K562 (cell line): Measurements from ENCODE around the gene SCARB2. TPM values are rescaled to one million over a fixed set of nuclear protein-coding genes. Genes with fewer than 3 reads are reported as not detected.

ENCODE experiments used
- BACH1 ChIP-seq: fragments of 200-800 bp; sonication (Bioruptor generic); IDR thresholded peaks from 2 replicates; pipeline ENCODE4 v1.6.1; 2016; ENCODE audit warnings: missing genetic modification characterization, missing compliant biosample characterization
- CC2D1A ChIP-seq: fragments of 450-650 bp; IDR thresholded peaks from 2 replicates; pipeline ENCODE4 v1.6.1; 2017; ENCODE audit warnings: mild to moderate bottlenecking
- CREM ChIP-seq: IDR thresholded peaks from 2 replicates; pipeline ENCODE4 v1.6.1; 2014; ENCODE audit warnings: antibody characterized with exemption, low read depth
- DPF2 ChIP-seq: fragments of 450-650 bp; IDR thresholded peaks from 2 replicates; pipeline ENCODE4 v1.6.1; 2016
- ETV5 ChIP-seq: sonication (generic); formaldehyde crosslinking; IDR thresholded peaks from 2 replicates; pipeline ENCODE4 v1.4.0; 2020; ENCODE audit warnings: low read depth, mild to moderate bottlenecking, missing genetic modification reagents
- FOXA1 ChIP-seq: fragments of 450-650 bp; IDR thresholded peaks from 2 replicates; pipeline ENCODE4 v1.6.1; 2016; ENCODE audit warnings: mild to moderate bottlenecking, borderline replicate concordance
- KAT2B ChIP-seq: IDR thresholded peaks from one replicate; pipeline ENCODE4 v1.6.1; 2012; ENCODE audit warnings: low read depth, mild to moderate bottlenecking, control low read depth, inconsistent platforms, low read length, moderate library complexity
- NFATC3 ChIP-seq: fragments of 450-650 bp; IDR thresholded peaks from 2 replicates; pipeline ENCODE4 v1.6.1; 2017; ENCODE audit warnings: mild to moderate bottlenecking
- POLR2AphosphoS2 ChIP-seq: IDR thresholded peaks from 2 replicates; pipeline ENCODE4 v1.6.1; 2012; ENCODE audit warnings: low read length, improper control_type of control experiment
- PRPF4 ChIP-seq: fragments of 200-400 bp; formaldehyde crosslinking; IDR thresholded peaks from one replicate; pipeline ENCODE4 v1.6.1; 2017; ENCODE audit warnings: low read length, low read depth, mild to moderate bottlenecking; ENCODE audit not compliant: insufficient read depth, poor library complexity, severe bottlenecking
- RAD21 ChIP-seq, 2 experiments: fragments of 250-450 bp in 1 of 2; fragments of 450-650 bp in 1 of 2; sonication (Bioruptor Pico) in 1 of 2; formaldehyde crosslinking in 1 of 2; IDR thresholded peaks in 1 of 2; conservative IDR thresholded peaks in 1 of 2; 2 replicates each; pipeline versions ENCODE4 v1.4.0 to v1.8.0; 2020 to 2022; ENCODE audit warnings: mild to moderate bottlenecking in 2 of 2, moderate library complexity in 1 of 2
- SMARCB1 ChIP-seq: IDR thresholded peaks from 2 replicates; pipeline ENCODE4 v1.6.1; 2011; ENCODE audit warnings: improper control_type of control experiment, low read depth; ENCODE audit not compliant: insufficient read length
- TARDBP ChIP-seq: fragments of 450-650 bp; IDR thresholded peaks from 2 replicates; pipeline ENCODE4 v1.6.1; 2016
- TFAM ChIP-seq: fragments of 250-450 bp; sonication (Bioruptor Pico); conservative IDR thresholded peaks from 2 replicates; pipeline ENCODE4 v1.5.0; 2021; ENCODE audit warnings: mild to moderate bottlenecking, moderate library complexity
- ZFP30 ChIP-seq: fragments of 250-450 bp; sonication (Bioruptor Pico); IDR thresholded peaks from 2 replicates; pipeline ENCODE4 v1.8.0; 2022; ENCODE audit warnings: moderate library complexity, mild to moderate bottlenecking, inconsistent platforms, borderline replicate concordance
- ZKSCAN3 ChIP-seq: fragments of 250-450 bp; sonication (Bioruptor Pico); IDR thresholded peaks from 2 replicates; pipeline ENCODE4 v1.4.0; 2020
- ZNF217 ChIP-seq: sonication (generic); formaldehyde crosslinking; IDR thresholded peaks from 2 replicates; pipeline ENCODE4 v1.8.0; 2022; ENCODE audit warnings: mild to moderate bottlenecking, missing genetic modification reagents
- ZSCAN32 ChIP-seq: fragments of 450-650 bp; formaldehyde crosslinking; IDR thresholded peaks from 2 replicates; pipeline ENCODE4 v1.4.0; 2020; ENCODE audit warnings: mild to moderate bottlenecking, moderate library complexity
- polyA plus RNA-seq, 8 experiments: library from polyadenylated mRNA; depleted of rRNA in 4 of 8; stranded (reverse) in 5 of 8; unstranded in 3 of 8; fragments of >200 nt; fragmentation: Nextera tagmentation in 2 of 8; fragmentation: Illumina TruSeq in 1 of 8; extraction: Ambion mirVana in 2 of 8; extraction: Trizol in 1 of 8; gene quantifications; 2 replicates each; pipeline versions ENCODE4 v1.2.1 to v1.2.3, GENCODE V29; 2011 to 2014; ENCODE audit warnings: inconsistent platforms in 1 of 8, missing spikeins in 1 of 8
- total RNA-seq, 7 experiments: library from RNA; depleted of rRNA in 6 of 7; stranded (reverse); fragments of >200 nt in 6 of 7; fragmentation: Illumina TruSeq in 2 of 7; extraction: Trizol in 2 of 7; gene quantifications; 2 replicates each; pipeline versions ENCODE4 v1.2.1 to v1.2.3, GENCODE V29; 2011 to 2021; ENCODE audit warnings: low replicate concordance in 1 of 7
- TF ChIP-seq, protein P1 (sequence below): fragments of 250-450 bp; sonication (Bioruptor Pico); IDR thresholded peaks from 2 replicates; pipeline ENCODE4 v1.5.0; 2020; ENCODE audit warnings: mild to moderate bottlenecking, borderline replicate concordance
- TF ChIP-seq, protein P2 (sequence below): fragments of 450-650 bp; IDR thresholded peaks from 2 replicates; pipeline ENCODE4 v1.6.1; 2016; ENCODE audit warnings: antibody characterized with exemption
- TF ChIP-seq, protein P3 (sequence below): fragments of 250-450 bp; sonication (Bioruptor Pico); IDR thresholded peaks from 2 replicates; pipeline ENCODE4 v1.8.0; 2021; ENCODE audit warnings: moderate library complexity, mild to moderate bottlenecking, inconsistent platforms
- TF ChIP-seq, protein P4 (sequence below): fragments of 450-650 bp; formaldehyde crosslinking; IDR thresholded peaks from 2 replicates; pipeline ENCODE4 v1.4.0; 2020; ENCODE audit warnings: mild to moderate bottlenecking
- TF ChIP-seq, protein P5 (sequence below): IDR thresholded peaks from 2 replicates; pipeline ENCODE4 v1.6.1; 2014; ENCODE audit warnings: antibody characterized with exemption

The SCARB2 gene
- total and polyA plus RNA-seq, 9 of the 15 experiments (the other 6 are each of a cell fraction or from before 2014, with no cell fraction given): 6.1 to 25.8 (median 17.8) TPM

DNA sequence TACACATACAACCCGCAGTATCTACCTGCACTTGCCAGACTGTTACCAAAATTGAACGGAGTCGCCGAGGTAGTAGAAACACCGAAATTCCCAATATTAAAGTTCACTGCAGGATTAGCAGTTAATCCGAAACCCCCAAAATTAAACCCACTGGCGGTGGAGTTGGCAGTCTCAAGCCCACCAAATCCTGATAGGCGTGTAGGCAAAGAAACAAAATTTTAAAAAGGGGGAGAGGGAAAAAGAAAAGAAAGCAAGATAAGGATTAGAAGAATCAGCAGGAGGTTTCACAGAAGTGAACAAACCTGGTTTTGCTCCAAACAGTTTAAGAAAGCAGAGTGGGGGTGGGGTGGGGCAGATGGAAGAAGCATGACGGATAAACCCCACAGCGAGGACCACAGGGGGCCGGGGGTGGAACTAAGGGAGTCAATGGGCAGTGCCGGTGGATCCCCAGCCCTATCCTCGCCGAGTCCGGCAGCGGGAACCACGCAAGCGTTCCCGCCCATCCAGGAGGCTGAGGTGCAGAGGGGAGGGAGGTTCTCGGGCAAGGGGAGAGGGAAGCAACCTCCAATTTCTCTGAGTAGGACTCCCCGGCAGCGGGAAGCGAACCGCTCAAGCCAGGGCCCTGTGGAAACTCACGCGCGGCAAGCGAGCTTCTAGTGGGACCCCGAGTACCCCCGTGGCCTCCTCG lies 66.0 kb downstream of the SCARB2 start (continued):
- TF ChIP-seq, protein P1, sequence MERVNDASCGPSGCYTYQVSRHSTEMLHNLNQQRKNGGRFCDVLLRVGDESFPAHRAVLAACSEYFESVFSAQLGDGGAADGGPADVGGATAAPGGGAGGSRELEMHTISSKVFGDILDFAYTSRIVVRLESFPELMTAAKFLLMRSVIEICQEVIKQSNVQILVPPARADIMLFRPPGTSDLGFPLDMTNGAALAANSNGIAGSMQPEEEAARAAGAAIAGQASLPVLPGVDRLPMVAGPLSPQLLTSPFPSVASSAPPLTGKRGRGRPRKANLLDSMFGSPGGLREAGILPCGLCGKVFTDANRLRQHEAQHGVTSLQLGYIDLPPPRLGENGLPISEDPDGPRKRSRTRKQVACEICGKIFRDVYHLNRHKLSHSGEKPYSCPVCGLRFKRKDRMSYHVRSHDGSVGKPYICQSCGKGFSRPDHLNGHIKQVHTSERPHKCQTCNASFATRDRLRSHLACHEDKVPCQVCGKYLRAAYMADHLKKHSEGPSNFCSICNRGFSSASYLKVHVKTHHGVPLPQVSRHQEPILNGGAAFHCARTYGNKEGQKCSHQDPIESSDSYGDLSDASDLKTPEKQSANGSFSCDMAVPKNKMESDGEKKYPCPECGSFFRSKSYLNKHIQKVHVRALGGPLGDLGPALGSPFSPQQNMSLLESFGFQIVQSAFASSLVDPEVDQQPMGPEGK (CRISPR knock-in tag): no peak
- no peak for TF ChIP-seq FOXA1
- no peak for TF ChIP-seq BACH1 (tag)
- TF ChIP-seq, protein P2, sequence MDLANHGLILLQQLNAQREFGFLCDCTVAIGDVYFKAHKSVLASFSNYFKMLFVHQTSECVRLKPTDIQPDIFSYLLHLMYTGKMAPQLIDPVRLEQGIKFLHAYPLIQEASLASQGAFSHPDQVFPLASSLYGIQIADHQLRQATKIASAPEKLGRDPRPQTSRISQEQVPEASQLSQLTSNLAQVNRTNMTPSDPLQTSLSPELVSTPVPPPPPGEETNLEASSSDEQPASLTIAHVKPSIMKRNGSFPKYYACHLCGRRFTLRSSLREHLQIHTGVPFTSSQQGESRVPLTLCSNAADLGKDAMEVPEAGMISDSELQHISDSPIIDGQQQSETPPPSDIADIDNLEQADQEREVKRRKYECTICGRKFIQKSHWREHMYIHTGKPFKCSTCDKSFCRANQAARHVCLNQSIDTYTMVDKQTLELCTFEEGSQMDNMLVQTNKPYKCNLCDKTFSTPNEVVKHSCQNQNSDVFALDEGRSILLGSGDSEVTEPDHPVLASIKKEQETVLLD: no peak
- peak; percentile 72 for TF ChIP-seq DPF2
- TF ChIP-seq ZKSCAN3: no peak
- TF ChIP-seq POLR2AphosphoS2: no peak
- TF ChIP-seq, protein P3, sequence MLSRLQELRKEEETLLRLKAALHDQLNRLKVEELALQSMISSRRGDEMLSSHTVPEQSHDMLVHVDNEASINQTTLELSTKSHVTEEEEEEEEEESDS: no peak
- TF ChIP-seq NFATC3: no peak
- no peak for TF ChIP-seq KAT2B
- no peak for TF ChIP-seq ZSCAN32
- TF ChIP-seq RAD21 (CRISPR knock-in tag; conservative IDR thresholded peaks at IDR 0.05 in 1 of 2, IDR thresholded peaks at IDR 0.05 in 1 of 2): no peak
- no peak for TF ChIP-seq ZFP30 (CRISPR knock-in tag)
- TF ChIP-seq TARDBP: no peak
- no peak for TF ChIP-seq ZNF217 (CRISPR knock-in tag)
- TF ChIP-seq CC2D1A: peak; percentile 82; the same call in 1 of the 2 replicates
- TF ChIP-seq TFAM (CRISPR knock-in tag): no peak
- TF ChIP-seq, protein P4, sequence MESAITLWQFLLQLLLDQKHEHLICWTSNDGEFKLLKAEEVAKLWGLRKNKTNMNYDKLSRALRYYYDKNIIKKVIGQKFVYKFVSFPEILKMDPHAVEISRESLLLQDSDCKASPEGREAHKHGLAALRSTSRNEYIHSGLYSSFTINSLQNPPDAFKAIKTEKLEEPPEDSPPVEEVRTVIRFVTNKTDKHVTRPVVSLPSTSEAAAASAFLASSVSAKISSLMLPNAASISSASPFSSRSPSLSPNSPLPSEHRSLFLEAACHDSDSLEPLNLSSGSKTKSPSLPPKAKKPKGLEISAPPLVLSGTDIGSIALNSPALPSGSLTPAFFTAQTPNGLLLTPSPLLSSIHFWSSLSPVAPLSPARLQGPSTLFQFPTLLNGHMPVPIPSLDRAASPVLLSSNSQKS (CRISPR knock-in tag): no peak
- TF ChIP-seq ETV5: no peak
- no peak for TF ChIP-seq SMARCB1
- TF ChIP-seq, protein P5, sequence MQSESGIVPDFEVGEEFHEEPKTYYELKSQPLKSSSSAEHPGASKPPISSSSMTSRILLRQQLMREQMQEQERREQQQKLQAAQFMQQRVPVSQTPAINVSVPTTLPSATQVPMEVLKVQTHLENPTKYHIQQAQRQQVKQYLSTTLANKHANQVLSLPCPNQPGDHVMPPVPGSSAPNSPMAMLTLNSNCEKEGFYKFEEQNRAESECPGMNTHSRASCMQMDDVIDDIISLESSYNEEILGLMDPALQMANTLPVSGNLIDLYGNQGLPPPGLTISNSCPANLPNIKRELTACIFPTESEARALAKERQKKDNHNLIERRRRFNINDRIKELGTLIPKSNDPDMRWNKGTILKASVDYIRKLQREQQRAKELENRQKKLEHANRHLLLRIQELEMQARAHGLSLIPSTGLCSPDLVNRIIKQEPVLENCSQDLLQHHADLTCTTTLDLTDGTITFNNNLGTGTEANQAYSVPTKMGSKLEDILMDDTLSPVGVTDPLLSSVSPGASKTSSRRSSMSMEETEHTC: no peak
- peak; percentile 57 for TF ChIP-seq CREM
- TF ChIP-seq PRPF4: no peak
